C4-2B (cell line): ENCODE data around the gene OR4F17.
"Not testable (repeated sequence)": the region's sequence is repeated elsewhere in the genome, so short reads cannot be mapped to it uniquely, and the experiment has no call there.

Source experiments
- CTCF ChIP-seq: fragments of 450-650 bp; conservative IDR thresholded peaks from 2 replicates; pipeline ENCODE4 v1.5.1; 2017; ENCODE audit warnings: mild to moderate bottlenecking
- ZFX ChIP-seq: fragments of 450-650 bp; IDR thresholded peaks from 2 replicates; pipeline ENCODE4 v1.6.1; 2017

- TF ChIP-seq CTCF, ZFX: not testable (repeated sequence)
These were observed 12.1 kb upstream of the OR4F17 start for GRCh38 chr19:94794-95193.
